ENCODE measurements around the gene B4GALT3.
"Not testable (repeated sequence)": the region's sequence is repeated elsewhere in the genome, so short reads cannot be mapped to it uniquely, and the experiment has no call there.

Gene B4GALT3
- 58.4 to 83.2 reads per million in 2 donors for total RNA-seq

DNA sequence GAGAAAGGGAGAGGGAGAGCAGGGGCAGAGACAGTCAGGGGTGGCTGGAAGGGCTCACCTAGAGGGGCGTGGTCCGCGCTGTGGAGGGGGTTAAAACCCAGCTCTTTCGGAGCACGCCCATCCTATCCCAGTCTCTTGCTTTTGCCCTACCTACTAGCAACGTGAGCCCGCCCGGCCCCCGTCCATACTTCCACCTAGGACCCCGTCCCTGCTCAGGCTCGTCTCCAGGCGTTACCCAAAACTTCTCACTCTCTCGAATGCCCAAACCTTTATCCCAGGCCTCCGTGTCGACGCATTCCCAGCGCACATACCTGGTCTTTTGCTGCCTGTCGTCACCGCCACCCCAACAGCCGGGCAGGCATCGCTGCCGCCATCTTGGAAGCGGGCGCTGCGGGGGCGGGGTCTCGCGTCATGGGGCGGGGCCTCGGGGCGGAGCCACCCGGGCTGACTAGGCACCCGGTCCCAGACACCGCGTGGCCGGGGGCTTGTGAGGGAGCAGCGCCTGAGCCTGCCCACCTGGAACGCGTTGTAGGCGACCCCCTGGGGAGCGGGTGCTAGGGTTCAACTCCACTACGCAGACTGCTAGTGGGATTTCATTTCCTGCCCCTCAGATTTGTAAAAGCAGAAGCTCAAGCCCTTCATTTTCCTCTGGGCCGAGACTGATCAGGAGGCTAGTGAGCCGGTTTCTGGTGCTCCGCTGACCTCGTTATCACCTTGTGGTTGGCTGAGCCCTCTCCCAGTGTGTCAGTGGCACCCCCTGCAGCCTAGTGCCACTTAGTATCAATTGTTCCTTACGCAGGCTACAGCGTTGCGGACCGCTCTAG lies at the start of gene B4GALT3:
TSS of gene B4GALT3 (minus strand) at position 396 of the 824 bp plus-strand sequence. CDS start 1,447 bp downstream, outside the sequence.
- DNase-seq = peak; percentile 97

- no peak for DNase-seq
Measured at GRCh38 chr1:161226759-161227158, 49.5 kb upstream of the B4GALT3 start.

- no peak for DNase-seq
Measured at GRCh38 chr1:161226320-161226711, 49.0 kb upstream of the B4GALT3 start.

DNA sequence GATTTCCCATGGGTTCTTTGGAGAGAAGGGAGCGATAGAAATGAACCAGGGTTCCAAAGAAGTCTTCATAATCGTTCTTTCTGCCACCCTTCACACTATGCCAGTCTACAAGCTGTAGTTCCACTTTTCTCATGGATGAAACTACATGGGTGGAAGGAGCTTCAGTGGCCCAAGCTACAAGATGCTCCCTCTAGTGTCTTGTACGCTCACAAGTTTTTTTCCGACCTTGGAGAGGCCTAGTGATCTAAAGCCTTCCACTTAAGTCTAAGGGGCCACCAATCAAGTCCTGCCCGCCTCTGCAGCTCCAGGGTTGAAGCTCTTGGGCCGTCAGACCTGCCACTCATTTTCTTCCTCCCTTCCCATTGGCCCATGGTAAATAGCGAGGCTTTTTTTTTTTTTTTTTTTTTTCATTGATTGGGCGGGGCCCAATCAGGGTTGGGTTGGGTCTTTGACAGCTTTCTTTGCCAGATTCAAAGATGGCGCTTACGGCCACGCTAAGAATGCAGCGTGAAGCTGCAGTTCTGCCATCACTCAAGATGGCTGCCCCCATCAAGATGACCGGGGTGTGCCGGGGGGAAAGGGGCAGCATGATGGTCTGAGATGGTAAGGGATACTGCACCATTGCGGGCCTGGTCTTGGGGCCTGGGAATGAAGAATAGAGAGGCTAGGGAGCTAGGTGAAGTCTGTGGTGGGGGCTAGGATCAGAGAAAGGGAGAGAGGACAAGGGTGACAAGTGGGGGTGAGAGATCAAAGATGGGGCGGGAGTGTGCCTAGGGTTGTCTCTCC lies 48.4 kb upstream of the B4GALT3 start, which contains the start of gene TOMM40L:
TSS of gene TOMM40L (plus strand) at position 527 of the 786 bp plus-strand sequence. CDS start 430 bp downstream, outside the sequence.
- peak; percentile 75 for DNase-seq

DNA sequence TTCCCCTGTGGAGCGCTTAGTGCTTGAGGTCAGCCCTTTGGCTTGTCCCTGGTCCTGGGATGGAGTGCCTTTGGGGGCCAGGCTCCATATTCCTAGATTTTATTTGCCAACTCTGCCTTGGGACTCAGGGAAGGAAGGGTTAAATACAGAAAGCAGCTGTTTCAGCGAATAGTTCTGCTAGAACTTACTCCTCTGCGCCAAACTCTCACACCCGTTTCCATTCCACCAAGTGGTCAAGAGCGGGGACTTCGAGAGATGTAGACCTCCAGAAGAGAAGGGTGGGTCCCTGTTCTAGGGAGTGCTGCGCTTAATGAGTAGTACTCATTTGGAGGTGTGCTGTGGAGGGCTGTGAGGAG lies 47.8 kb upstream of the B4GALT3 start:
- DNase-seq = no peak

DNA sequence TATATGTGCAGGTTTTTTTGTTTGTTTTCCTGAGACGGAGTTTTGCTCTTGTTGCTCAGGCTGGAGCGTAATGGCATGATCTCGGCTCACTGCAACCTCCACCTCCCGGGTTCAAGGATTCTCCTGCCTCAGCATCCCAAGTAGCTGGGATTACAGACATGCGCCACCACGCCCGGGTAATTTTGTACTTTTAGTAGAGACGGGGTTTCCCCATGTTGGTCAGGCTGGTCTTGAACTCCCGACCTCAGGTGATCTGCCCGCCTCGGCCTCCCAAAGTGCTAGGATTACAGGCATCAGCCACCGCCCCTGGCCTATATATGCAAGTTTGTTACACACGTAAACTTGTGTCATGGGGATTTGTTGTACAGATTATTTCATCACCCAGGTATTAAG lies 47.4 kb upstream of the B4GALT3 start:
- not testable (repeated sequence) for DNase-seq

- no peak for DNase-seq
Measured at GRCh38 chr1:161223805-161224694, 46.7 kb upstream of the B4GALT3 start.

DNA sequence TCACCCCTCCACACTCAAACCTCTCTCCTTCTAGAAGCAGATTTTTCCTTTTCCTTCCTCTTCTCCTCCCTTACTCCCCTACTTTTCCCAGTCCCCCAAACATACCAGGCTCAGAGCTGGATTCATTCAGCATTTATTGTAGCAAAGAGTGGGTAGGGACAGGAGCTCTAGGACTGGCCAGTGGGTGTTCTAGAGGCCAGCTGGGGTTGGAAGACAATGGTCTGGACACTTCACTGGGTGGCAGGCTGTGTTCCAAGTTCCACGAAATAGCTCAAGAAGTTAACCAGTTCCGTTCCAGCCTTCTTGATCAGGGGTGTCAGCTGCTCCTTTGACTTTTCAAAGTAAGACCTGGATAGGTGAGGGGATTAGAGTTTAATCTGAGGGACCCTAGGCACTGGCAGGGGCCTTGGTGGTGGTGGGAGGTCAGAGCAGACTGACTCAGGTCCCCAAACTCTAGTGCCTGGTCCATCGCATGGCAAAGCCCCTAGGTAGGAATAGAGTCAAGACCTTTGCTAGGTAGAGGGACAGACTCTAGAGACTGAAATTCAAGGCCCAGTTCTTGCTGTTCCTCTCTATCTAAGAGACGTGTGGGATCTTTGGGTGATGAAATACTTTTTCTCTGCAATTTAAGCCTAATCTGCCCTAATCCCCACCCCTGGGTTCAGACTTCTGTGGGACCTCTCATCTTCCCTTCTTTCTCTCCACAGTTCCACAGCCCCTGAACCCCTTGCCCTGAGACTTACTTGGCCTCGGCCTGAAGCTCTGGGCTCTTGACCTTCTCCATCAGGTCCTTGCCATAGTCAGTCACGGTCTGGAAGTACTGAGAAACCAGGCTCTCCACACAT lies 45.1 kb upstream of the B4GALT3 start:
- DNase-seq = no peak

GRCh38 chr1:161220002-161220401 lies 42.7 kb upstream of the B4GALT3 start:
- no peak for DNase-seq

- no peak for DNase-seq
Measured at GRCh38 chr1:161219078-161219892, 42.0 kb upstream of the B4GALT3 start.

DNA sequence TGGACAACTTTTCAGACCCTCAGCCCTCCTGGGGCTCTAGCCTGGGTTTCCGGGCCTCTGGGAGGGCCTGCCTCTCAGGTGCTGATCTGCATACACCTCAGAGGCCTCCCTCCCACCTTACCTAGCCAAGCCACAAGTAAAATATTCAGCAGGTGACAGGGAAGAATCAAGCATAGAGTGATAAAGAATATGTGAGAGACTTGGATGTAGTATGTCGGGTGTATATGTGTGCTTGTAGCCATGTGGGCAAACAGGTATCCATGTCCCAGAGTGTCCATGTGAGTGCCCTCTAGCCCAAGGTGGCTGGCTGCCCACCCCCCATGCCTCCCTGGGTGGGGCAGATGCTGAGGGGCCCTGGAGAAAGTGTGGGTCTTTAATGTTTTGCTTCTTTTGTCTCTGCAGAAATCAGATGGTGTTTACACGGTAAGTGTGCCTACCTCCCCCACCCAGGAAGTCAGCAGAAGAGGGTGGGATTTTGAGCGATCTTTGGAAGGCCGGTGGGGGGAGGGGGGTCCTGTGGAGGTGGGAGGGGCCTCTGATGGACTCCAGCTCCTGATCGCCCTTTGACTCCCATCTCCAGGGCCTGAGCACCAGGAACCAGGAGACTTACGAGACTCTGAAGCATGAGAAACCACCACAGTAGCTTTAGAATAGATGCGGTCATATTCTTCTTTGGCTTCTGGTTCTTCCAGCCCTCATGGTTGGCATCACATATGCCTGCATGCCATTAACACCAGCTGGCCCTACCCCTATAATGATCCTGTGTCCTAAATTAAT lies 41.2 kb upstream of the B4GALT3 start:
- DNase-seq = no peak

GRCh38 chr1:161217831-161218230 lies 40.5 kb upstream of the B4GALT3 start:
- DNase-seq = no peak

DNA sequence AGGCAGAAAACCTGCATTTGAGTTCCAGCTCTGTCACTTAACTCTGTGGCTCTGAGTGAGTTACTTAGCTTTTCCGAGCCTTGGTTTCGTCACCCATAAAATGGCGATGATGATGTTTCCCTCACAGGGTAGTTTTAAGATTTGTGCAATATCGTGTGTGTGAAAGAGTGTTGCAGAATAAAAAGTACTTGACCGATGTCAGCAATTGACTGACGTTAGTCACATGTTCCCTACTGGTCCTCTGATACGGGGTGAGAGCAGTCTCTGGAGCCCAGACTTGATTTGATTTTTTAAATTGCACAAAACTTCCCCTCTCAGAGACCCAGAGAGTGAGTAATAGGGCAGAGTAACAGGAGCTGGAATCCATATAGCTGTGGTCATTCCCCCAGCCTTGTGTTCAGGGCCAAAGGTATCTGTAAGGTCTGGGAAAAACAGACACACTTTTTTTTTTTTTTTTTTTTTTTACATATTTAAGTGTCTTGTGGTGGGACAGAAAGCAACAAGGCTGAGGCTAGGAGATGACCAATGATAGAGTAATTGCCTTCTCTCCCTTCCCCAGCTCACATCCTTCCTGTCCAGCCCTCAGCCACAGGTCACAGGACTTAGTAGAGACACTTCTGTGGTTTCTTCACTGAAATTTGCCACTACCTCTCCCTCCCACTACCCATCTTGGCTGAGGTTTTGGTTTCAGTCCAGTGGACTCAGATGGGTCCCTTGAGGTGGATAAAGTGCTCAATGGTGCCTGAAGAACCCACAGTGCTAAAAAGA lies 39.8 kb upstream of the B4GALT3 start:
- no peak for DNase-seq

GRCh38 chr1:161215076-161215475 lies 37.8 kb upstream of the B4GALT3 start, which contains the start of gene FCER1G:
Gene FCER1G (plus strand): TSS chr1:161215295. CDS start chr1:161215322, 27 bp downstream.
- DNase-seq = no peak

- DNase-seq = no peak
Measured at GRCh38 chr1:161214369-161214768, 37.1 kb upstream of the B4GALT3 start.

DNA sequence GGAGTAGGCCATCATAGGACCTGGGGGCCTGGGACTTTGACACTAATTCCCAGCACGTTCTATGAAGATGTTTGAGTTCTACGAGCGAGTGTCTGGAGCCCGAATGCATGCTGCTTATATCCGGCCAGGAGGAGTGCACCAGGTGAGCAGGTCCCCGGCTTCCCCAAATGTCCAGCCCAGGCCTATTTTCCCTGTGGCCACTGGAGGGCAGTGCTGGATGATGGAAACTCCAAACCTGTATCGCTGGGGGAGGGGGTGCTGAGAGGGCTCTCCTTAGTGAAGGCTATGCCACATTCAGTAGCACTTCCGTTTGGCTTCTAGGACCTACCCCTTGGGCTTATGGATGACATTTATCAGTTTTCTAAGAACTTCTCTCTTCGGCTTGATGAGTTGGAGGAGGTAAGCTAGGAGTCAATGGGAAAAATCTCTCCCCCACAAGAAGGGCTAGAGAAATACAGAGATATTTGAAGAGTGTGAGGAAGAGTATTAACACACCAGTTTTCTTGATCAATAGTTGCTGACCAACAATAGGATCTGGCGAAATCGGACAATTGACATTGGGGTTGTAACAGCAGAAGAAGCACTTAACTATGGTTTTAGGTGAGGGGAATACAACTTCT lies 32.6 kb upstream of the B4GALT3 start:
- peak; percentile 56 for DNase-seq

DNA sequence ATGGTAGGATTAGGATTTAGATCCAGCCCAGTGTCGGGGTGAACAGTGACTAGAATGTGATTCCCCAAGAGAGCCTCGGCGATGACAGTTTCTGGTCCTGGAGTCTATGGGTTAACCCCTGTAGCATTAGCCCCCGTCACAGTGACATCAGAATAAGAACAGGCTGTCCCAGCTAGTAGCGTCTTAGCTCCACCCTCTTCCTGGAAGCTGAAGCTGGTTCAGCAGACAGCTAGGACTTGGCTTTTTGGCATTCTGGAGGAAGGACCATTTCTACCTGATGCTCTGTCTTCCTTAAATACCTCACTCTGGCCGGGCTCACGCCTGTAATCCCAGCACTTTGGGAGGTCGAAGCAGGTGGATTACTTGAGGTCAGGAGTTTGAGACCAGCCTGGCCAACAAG lies 29.9 kb upstream of the B4GALT3 start:
- DNase-seq = no peak

- no peak for DNase-seq
Measured at GRCh38 chr1:161206411-161207140, 29.3 kb upstream of the B4GALT3 start.
